ENCODE measurements around the gene OSBPL6.

DNA sequence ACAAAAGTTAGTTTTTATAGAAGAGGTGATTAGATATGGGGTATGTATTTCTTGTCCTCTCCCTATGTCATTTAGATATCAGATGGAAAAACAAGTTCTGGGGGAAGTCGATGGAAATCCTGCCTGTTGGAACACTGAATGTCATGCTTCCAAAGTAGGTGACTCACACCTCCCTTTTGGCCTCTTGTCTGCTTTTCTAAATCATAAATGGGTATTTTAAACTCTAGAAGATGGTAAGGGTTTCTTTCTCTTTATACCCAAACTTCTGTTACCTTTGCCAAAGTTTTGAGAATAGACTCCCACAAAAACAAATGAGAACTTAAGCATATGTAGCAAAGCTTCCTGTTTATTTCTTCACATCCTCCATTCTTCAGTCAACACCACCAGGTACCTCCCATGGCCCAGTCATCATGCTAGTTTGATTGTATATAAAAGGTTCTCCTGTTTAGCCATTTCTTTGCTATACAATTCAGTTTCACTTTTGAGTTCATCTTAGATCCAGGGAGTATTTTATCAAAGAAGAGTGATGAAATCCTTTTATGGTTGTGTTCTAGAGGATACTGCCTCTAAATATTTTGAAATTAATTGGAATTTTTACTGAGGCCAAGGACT, 192.8 kb downstream of the OSBPL6 start:
- TF ChIP-seq, protein P1, sequence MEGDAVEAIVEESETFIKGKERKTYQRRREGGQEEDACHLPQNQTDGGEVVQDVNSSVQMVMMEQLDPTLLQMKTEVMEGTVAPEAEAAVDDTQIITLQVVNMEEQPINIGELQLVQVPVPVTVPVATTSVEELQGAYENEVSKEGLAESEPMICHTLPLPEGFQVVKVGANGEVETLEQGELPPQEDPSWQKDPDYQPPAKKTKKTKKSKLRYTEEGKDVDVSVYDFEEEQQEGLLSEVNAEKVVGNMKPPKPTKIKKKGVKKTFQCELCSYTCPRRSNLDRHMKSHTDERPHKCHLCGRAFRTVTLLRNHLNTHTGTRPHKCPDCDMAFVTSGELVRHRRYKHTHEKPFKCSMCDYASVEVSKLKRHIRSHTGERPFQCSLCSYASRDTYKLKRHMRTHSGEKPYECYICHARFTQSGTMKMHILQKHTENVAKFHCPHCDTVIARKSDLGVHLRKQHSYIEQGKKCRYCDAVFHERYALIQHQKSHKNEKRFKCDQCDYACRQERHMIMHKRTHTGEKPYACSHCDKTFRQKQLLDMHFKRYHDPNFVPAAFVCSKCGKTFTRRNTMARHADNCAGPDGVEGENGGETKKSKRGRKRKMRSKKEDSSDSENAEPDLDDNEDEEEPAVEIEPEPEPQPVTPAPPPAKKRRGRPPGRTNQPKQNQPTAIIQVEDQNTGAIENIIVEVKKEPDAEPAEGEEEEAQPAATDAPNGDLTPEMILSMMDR (IDR thresholded peaks at IDR 0.05): no peak
- no peak for TF ChIP-seq POLR2A (IDR thresholded peaks at IDR 0.05)
